ENCODE data around the gene KRTAP4-5. TPM values are rescaled to one million over a fixed set of nuclear protein-coding genes. Genes with fewer than 3 reads are reported as not detected.
"Not testable (repeated sequence)": the region's sequence is repeated elsewhere in the genome, so short reads cannot be mapped to it uniquely, and the experiment has no call there.

The KRTAP4-5 gene
- polyA plus RNA-seq, 2 donors: not detected

DNA sequence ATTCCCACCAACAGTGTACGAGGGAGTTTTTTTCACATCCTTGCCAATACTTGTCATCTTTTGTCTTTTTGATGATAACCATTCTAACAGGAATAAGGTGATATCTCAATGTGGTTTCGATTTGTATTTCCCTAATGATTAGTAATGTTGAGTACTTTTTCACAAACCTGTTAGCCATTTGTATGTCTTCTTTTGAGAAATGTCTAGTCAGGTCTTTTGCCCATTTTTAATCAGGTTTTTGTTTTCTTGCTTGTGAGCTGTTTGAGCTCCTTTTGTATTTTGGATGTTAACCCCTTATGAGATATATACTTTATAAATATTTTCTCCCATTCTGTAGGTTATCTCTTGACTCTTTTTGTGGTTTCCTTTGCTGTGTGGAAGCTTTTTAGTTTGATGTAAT is 1.9 kb upstream of the KRTAP4-5 start:
- peaks cover 0 to 3% of the 10 kb centered on the region in 2 donors for H3K27me3 ChIP-seq (ENCODE audit: control insufficient read depth in 1 of 2, insufficient read depth in 2 of 2, low read length in 2 of 2)
- no peak overlapping the region for H3K4me3 ChIP-seq (ENCODE audit: low read depth in 1 of 2, low read length in 2 of 2)
- no peaks in the 10 kb centered on the region for H3K4me1 ChIP-seq (ENCODE audit: control insufficient read depth in 2 of 2, insufficient read depth in 2 of 2, low read length in 1 of 2)
- H3K36me3 ChIP-seq (ENCODE audit: control insufficient read depth in 2 of 2, insufficient read depth in 2 of 2, low read length in 1 of 2): no peaks in the 10 kb centered on the region
- 78 to 85% methylated on average over 2 of the region's 2 CpGs for WGBS, 2 donors
- no peaks in the 10 kb centered on the region for H3K9me3 ChIP-seq (ENCODE audit: control insufficient read depth in 2 of 2, insufficient read depth in 1 of 2, low read depth in 1 of 2, low read length in 1 of 2)
- no peak overlapping the region for H3K27ac ChIP-seq (ENCODE audit: low read depth in 2 of 2, low read length in 1 of 2)

GRCh38 chr17:41150026-41150425 is 401 bp upstream of the KRTAP4-5 start:
- no peaks in the 10 kb centered on the region for H3K4me1 ChIP-seq (ENCODE audit: control insufficient read depth in 2 of 2, insufficient read depth in 2 of 2, low read length in 1 of 2)

GRCh38 chr17:41148971-41149651 is 514 bp downstream of the KRTAP4-5 start:
- H3K27ac ChIP-seq (ENCODE audit: low read depth in 2 of 2, low read length in 1 of 2); H3K4me3 ChIP-seq (ENCODE audit: low read depth in 1 of 2, low read length in 2 of 2); H3K36me3 ChIP-seq (ENCODE audit: control insufficient read depth in 2 of 2, insufficient read depth in 2 of 2, low read length in 1 of 2); H3K27me3 ChIP-seq (ENCODE audit: control insufficient read depth in 1 of 2, insufficient read depth in 2 of 2, low read length in 2 of 2); H3K4me1 ChIP-seq (ENCODE audit: control insufficient read depth in 2 of 2, insufficient read depth in 2 of 2, low read length in 1 of 2); H3K9me3 ChIP-seq (ENCODE audit: control insufficient read depth in 2 of 2, insufficient read depth in 1 of 2, low read depth in 1 of 2, low read length in 1 of 2): not testable (repeated sequence)
- 77 to 87% methylated on average over 10 of the region's 10 CpGs for WGBS, 2 donors

More at GRCh38 chr17:41150026-41150425, 401 bp upstream of the KRTAP4-5 start:
- no peak overlapping the region for H3K27ac ChIP-seq (ENCODE audit: low read depth in 2 of 2, low read length in 1 of 2)
- H3K4me3 ChIP-seq (ENCODE audit: low read depth in 1 of 2, low read length in 2 of 2): no peak overlapping the region
- WGBS, 2 donors: 82 to 88% methylated on average over 4 of the region's 4 CpGs
- H3K27me3 ChIP-seq (ENCODE audit: control insufficient read depth in 1 of 2, insufficient read depth in 2 of 2, low read length in 2 of 2): peaks cover 0 to 3% of the 10 kb centered on the region in 2 donors
- H3K36me3 ChIP-seq (ENCODE audit: control insufficient read depth in 2 of 2, insufficient read depth in 2 of 2, low read length in 1 of 2): no peaks in the 10 kb centered on the region
- no peaks in the 10 kb centered on the region for H3K9me3 ChIP-seq (ENCODE audit: control insufficient read depth in 2 of 2, insufficient read depth in 1 of 2, low read depth in 1 of 2, low read length in 1 of 2)

- 91 to 97% methylated on average over 2 of the region's 2 CpGs for WGBS, 2 donors
- Histone ChIP-seq H3K4me3 (ENCODE audit: low read depth in 1 of 2, low read length in 2 of 2) (no peak overlapping the region), H3K9me3 (ENCODE audit: control insufficient read depth in 2 of 2, insufficient read depth in 1 of 2, low read depth in 1 of 2, low read length in 1 of 2) (peaks cover 0 to 2% of the 10 kb centered on the region in 2 donors), H3K4me1 (ENCODE audit: control insufficient read depth in 2 of 2, insufficient read depth in 2 of 2, low read length in 1 of 2) (no peaks in the 10 kb centered on the region), H3K27me3 (ENCODE audit: control insufficient read depth in 1 of 2, insufficient read depth in 2 of 2, low read length in 2 of 2) (no peaks in the 10 kb centered on the region), H3K27ac (ENCODE audit: low read depth in 2 of 2, low read length in 1 of 2) (no peak overlapping the region), H3K36me3 (ENCODE audit: control insufficient read depth in 2 of 2, insufficient read depth in 2 of 2, low read length in 1 of 2) (no peaks in the 10 kb centered on the region)
Measured at GRCh38 chr17:41147531-41148204, 2.0 kb downstream of the KRTAP4-5 start.

DNA sequence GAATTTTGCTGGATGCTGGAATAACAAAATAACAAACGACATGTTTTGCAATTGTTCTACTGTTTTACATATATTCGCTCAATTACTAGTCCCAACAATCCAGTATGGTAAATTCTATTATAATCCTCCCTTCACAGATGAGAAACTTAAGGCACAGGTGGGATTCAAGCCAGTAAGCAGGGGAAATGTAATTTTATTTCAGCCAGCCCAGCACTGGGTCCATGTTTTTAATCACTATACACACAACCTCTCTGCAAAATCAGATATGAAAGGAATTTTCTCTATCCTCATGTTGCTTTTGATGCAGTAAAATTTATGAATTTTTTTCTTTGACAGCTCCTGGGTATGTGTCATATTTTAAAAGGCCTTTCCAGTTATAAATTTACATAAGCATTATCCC is 4.4 kb downstream of the KRTAP4-5 start:
- Histone ChIP-seq H3K4me3 (ENCODE audit: low read depth in 1 of 2, low read length in 2 of 2) (no peak overlapping the region), H3K27ac (ENCODE audit: low read depth in 2 of 2, low read length in 1 of 2) (no peak overlapping the region), H3K36me3 (ENCODE audit: control insufficient read depth in 2 of 2, insufficient read depth in 2 of 2, low read length in 1 of 2) (no peaks in the 10 kb centered on the region), H3K27me3 (ENCODE audit: control insufficient read depth in 1 of 2, insufficient read depth in 2 of 2, low read length in 2 of 2) (no peaks in the 10 kb centered on the region), H3K9me3 (ENCODE audit: control insufficient read depth in 2 of 2, insufficient read depth in 1 of 2, low read depth in 1 of 2, low read length in 1 of 2) (peaks cover under 1 to 2% of the 10 kb centered on the region in 2 donors), H3K4me1 (ENCODE audit: control insufficient read depth in 2 of 2, insufficient read depth in 2 of 2, low read length in 1 of 2) (no peaks in the 10 kb centered on the region)
- 91 to 92% methylated on average over 2 of the region's 2 CpGs for WGBS, 2 donors

DNA sequence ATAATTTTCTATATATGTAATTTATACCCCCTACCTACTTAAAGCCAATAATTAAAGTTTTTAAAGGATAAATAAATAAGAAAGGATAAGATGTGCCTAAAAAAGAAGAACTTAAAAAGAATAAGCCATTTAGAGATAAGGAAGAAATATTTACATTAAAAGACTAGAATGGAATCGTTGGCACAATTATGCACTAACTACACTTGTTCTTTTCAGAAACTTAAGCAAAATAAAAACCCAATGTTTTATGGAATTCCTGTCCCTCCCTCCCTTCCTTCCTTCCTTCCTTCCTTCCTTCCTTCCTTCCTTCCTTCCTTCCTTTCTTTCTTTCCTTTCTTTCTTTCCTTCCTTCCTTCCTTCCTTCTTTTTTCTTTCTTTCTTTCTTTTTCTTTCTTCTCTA is 4.8 kb downstream of the KRTAP4-5 start:
- Histone ChIP-seq H3K36me3 (ENCODE audit: control insufficient read depth in 2 of 2, insufficient read depth in 2 of 2, low read length in 1 of 2) (no peaks in the 10 kb centered on the region), H3K27ac (ENCODE audit: low read depth in 2 of 2, low read length in 1 of 2) (no peak overlapping the region), H3K27me3 (ENCODE audit: control insufficient read depth in 1 of 2, insufficient read depth in 2 of 2, low read length in 2 of 2) (no peaks in the 10 kb centered on the region), H3K4me3 (ENCODE audit: low read depth in 1 of 2, low read length in 2 of 2) (no peak overlapping the region), H3K4me1 (ENCODE audit: control insufficient read depth in 2 of 2, insufficient read depth in 2 of 2, low read length in 1 of 2) (no peaks in the 10 kb centered on the region), H3K9me3 (ENCODE audit: control insufficient read depth in 2 of 2, insufficient read depth in 1 of 2, low read depth in 1 of 2, low read length in 1 of 2) (peaks cover 5 to 6% of the 10 kb centered on the region in 2 donors)
- WGBS, 2 donors: 77 to 86% methylated on average over 1 of the region's 1 CpG

- H3K4me3 ChIP-seq (ENCODE audit: low read depth in 1 of 2, low read length in 2 of 2): no peak overlapping the region
- H3K27ac ChIP-seq (ENCODE audit: low read depth in 2 of 2, low read length in 1 of 2): no peak overlapping the region
- H3K27me3 ChIP-seq (ENCODE audit: control insufficient read depth in 1 of 2, insufficient read depth in 2 of 2, low read length in 2 of 2): no peaks in the 10 kb centered on the region
- H3K9me3 ChIP-seq (ENCODE audit: control insufficient read depth in 2 of 2, insufficient read depth in 1 of 2, low read depth in 1 of 2, low read length in 1 of 2): peaks cover 6 to 8% of the 10 kb centered on the region in 2 donors
- H3K36me3 ChIP-seq (ENCODE audit: control insufficient read depth in 2 of 2, insufficient read depth in 2 of 2, low read length in 1 of 2): no peaks in the 10 kb centered on the region
- no peaks in the 10 kb centered on the region for H3K4me1 ChIP-seq (ENCODE audit: control insufficient read depth in 2 of 2, insufficient read depth in 2 of 2, low read length in 1 of 2)
Measured at GRCh38 chr17:41141361-41141760, 8.3 kb downstream of the KRTAP4-5 start.

- H3K4me1 ChIP-seq (ENCODE audit: control insufficient read depth in 2 of 2, insufficient read depth in 2 of 2, low read length in 1 of 2): no peaks in the 10 kb centered on the region
Measured at GRCh38 chr17:41140360-41141131, 9.1 kb downstream of the KRTAP4-5 start, which contains the start of gene KRTAP4-6. Gene KRTAP4-6, minus strand, starts transcription at chr17:41140544. Its CDS starts 57 bp downstream, at chr17:41140487.

DNA sequence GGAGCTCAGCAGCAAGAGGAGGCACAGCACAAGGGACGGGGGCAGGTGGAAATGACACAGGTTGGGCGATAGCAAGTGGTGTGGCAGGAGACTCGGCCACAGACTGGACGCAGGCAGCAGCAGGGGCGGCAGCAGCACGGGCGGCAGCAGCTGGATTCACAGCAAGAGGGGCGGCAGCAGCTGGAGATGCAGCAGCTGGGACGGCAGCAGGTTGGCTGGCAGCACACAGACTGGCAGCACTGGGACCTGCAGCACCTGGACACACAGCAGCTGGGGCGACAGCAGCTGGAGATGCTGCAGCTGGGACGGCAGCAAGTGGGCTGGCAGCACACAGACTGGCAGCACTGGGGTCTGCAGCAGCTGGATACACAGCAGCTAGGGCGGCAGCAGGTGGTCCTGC is 9.8 kb downstream of the KRTAP4-5 start:
- not testable (repeated sequence) for H3K4me3 ChIP-seq (ENCODE audit: low read depth in 1 of 2, low read length in 2 of 2); H3K27ac ChIP-seq (ENCODE audit: low read depth in 2 of 2, low read length in 1 of 2); H3K9me3 ChIP-seq (ENCODE audit: control insufficient read depth in 2 of 2, insufficient read depth in 1 of 2, low read depth in 1 of 2, low read length in 1 of 2); H3K27me3 ChIP-seq (ENCODE audit: control insufficient read depth in 1 of 2, insufficient read depth in 2 of 2, low read length in 2 of 2); H3K4me1 ChIP-seq (ENCODE audit: control insufficient read depth in 2 of 2, insufficient read depth in 2 of 2, low read length in 1 of 2); H3K36me3 ChIP-seq (ENCODE audit: control insufficient read depth in 2 of 2, insufficient read depth in 2 of 2, low read length in 1 of 2)
- 84 to 90% methylated on average over 12 of the region's 12 CpGs for WGBS, 2 donors

More at GRCh38 chr17:41140360-41141131, 9.1 kb downstream of the KRTAP4-5 start, which contains the start of gene KRTAP4-6:
- no peak within 1 kb of the TSS for H3K27ac ChIP-seq (ENCODE audit: low read depth in 2 of 2, low read length in 1 of 2)
- WGBS, 2 donors: 82 to 83% methylated on average over 6 of the region's 6 CpGs
- peaks cover 6 to 8% of the 10 kb centered on the region in 2 donors for H3K9me3 ChIP-seq (ENCODE audit: control insufficient read depth in 2 of 2, insufficient read depth in 1 of 2, low read depth in 1 of 2, low read length in 1 of 2)
- no peak within 1 kb of the TSS for H3K4me3 ChIP-seq (ENCODE audit: low read depth in 1 of 2, low read length in 2 of 2)
- H3K27me3 ChIP-seq (ENCODE audit: control insufficient read depth in 1 of 2, insufficient read depth in 2 of 2, low read length in 2 of 2): no peaks in the 10 kb centered on the region
- H3K36me3 ChIP-seq (ENCODE audit: control insufficient read depth in 2 of 2, insufficient read depth in 2 of 2, low read length in 1 of 2): no peaks in the 10 kb centered on the region
